Natural killer cell (primary cell): ENCODE measurements around the gene PLXNB1. TPM values are rescaled to one million over a fixed set of nuclear protein-coding genes. Genes with fewer than 3 reads are reported as not detected.

ENCODE experiments used
- ATAC-seq, 3 donors: fragments of 150-1000 bp in 2 of 3; fragments of 200-7000 bp in 1 of 3; cut with Tn5 transposase; 1 replicate in 1 of 3; 2 replicates in 2 of 3; pipeline ENCODE4 v1.10.0; 2021; ENCODE audit warnings: mild to moderate bottlenecking in 2 of 3, moderate library complexity in 2 of 3
- DNase-seq, 2 donors: peaks; one replicate each; pipeline versions ENCODE4 v3.0.0 to v3.0.0-alpha.2; 2013 to 2021; ENCODE audit warnings: mixed read lengths in 1 of 2
- H3K27ac ChIP-seq: one replicate; pipeline ENCODE4 v1.5.1; 2013; ENCODE audit warnings: mild to moderate bottlenecking, low read length
- H3K27me3 ChIP-seq: one replicate; pipeline ENCODE4 v1.6.1; 2013; ENCODE audit warnings: low read length; ENCODE audit not compliant: control insufficient read depth, insufficient read depth
- H3K36me3 ChIP-seq: one replicate; pipeline ENCODE4 v1.6.1; 2013; ENCODE audit warnings: low read length; ENCODE audit not compliant: control insufficient read depth, insufficient read depth
- H3K4me1 ChIP-seq: one replicate; pipeline ENCODE4 v1.6.1; 2013; ENCODE audit warnings: low read length; ENCODE audit not compliant: control insufficient read depth, insufficient read depth
- H3K4me3 ChIP-seq: one replicate; pipeline ENCODE4 v1.5.1; 2013; ENCODE audit warnings: low read length
- H3K9me3 ChIP-seq: one replicate; pipeline ENCODE4 v1.6.1; 2013; ENCODE audit warnings: low read length; ENCODE audit not compliant: control insufficient read depth, insufficient read depth
- H3K27ac Mint-ChIP-seq, 2 donors: one replicate each; pipeline ENCODE4 v1.8.0; 2022; ENCODE audit warnings: mild to moderate bottlenecking in 2 of 2, mixed read lengths in 2 of 2, moderate library complexity in 1 of 2
- H3K27me3 Mint-ChIP-seq, 2 donors: one replicate each; pipeline ENCODE4 v1.8.0; 2022; ENCODE audit warnings: low read depth in 2 of 2, mixed read lengths in 2 of 2
- H3K36me3 Mint-ChIP-seq: one replicate; pipeline ENCODE4 v1.8.0; 2022; ENCODE audit warnings: mixed read lengths
- H3K4me1 Mint-ChIP-seq, 2 donors: one replicate each; pipeline ENCODE4 v1.8.0; 2022; ENCODE audit warnings: mixed read lengths in 2 of 2
- H3K4me3 Mint-ChIP-seq: one replicate; pipeline ENCODE4 v1.8.0; 2022; ENCODE audit warnings: mild to moderate bottlenecking, moderate library complexity, mixed read lengths
- H3K9me3 Mint-ChIP-seq, 2 donors: one replicate each; pipeline ENCODE4 v1.8.0; 2022; ENCODE audit warnings: mixed read lengths in 2 of 2
- CTCF ChIP-seq: fragments of 200-600 bp; IDR thresholded peaks from one replicate; pipeline ENCODE4 v1.8.0; 2022; ENCODE audit warnings: antibody characterized with exemption
- WGBS: methylation state at CpG from one replicate; pipeline ENCODE4 v1.1.7; 2013; ENCODE audit warnings: missing lambda C conversion rate; ENCODE audit not compliant: insufficient coverage; 5-methylcytosine and 5-hydroxymethylcytosine counted together
- intact Hi-C: fragments of 100-400 bp; cut with micrococcal nuclease; formaldehyde crosslinking; loops from one replicate; pipeline ENCODE4 v1.14.2; 2022
- total RNA-seq, 4 donors: library from RNA; stranded (reverse); fragments of 120-200 nt in 1 of 4; gene quantifications; one replicate each; pipeline versions ENCODE4 v1.2.3 to v1.2.4, GENCODE V29; 2013 to 2022

The PLXNB1 gene
- total RNA-seq, 3 donors from 2014 or later (not counting 1 experiment from before 2014, with no cell fraction given) = 4.3 to 5.0 (median 4.4) TPM

DNA sequence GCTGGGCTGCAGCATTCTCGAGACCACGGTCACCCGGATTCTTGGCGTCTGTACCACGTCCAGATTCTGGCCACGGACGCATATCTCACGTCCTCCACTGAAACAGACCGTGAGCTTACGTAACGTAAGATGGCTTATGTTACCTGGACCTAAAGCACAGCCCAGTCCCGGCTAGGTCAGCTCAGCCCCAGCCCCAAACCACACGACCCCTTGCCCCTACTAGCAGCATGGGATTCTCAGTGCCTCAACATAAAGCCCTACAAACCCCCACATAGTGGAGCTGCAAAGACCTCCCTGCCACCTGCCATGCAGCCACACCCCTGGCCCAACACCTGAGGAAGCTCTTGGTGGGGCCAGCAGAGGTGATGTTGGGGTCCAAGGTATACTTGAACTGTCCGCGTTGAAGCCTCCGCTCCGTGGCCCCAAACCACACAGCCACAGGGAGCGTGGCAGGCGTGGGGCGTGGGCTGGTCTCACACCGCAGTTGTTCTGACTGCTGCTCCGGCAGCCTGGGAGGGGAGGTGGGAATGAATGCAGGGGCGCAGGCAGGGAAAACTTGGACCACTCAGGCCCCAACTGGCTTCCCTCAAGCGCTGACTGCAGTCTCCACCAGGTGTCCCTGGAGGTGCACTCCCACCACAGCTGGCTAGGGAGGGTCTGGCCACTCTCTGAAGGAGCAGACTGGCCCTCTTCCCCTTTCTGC lies 14.5 kb downstream of the PLXNB1 start:
- Histone ChIP-seq H3K27me3 (no peaks in the 10 kb centered on the region), H3K27ac (no peak overlapping the region), H3K36me3 (no peaks in the 10 kb centered on the region), H3K9me3 (no peaks in the 10 kb centered on the region), H3K4me3 (no peak overlapping the region), H3K4me1 (no peaks in the 10 kb centered on the region)
- H3K9me3 Mint-ChIP-seq = no peaks in the 10 kb centered on the region
- no peak overlapping the region for H3K4me3 Mint-ChIP-seq
- no peak for TF ChIP-seq CTCF
- intact Hi-C loops = no loop called here
- H3K27me3 Mint-ChIP-seq = no peaks in the 10 kb centered on the region
- no peaks in the 10 kb centered on the region for H3K4me1 Mint-ChIP-seq
- H3K36me3 Mint-ChIP-seq = no peaks in the 10 kb centered on the region
- WGBS = 94% methylated on average over 24 of the region's 24 CpGs
- DNase-seq = no peak
- H3K27ac Mint-ChIP-seq = no peak overlapping the region
- no peak for ATAC-seq

DNA sequence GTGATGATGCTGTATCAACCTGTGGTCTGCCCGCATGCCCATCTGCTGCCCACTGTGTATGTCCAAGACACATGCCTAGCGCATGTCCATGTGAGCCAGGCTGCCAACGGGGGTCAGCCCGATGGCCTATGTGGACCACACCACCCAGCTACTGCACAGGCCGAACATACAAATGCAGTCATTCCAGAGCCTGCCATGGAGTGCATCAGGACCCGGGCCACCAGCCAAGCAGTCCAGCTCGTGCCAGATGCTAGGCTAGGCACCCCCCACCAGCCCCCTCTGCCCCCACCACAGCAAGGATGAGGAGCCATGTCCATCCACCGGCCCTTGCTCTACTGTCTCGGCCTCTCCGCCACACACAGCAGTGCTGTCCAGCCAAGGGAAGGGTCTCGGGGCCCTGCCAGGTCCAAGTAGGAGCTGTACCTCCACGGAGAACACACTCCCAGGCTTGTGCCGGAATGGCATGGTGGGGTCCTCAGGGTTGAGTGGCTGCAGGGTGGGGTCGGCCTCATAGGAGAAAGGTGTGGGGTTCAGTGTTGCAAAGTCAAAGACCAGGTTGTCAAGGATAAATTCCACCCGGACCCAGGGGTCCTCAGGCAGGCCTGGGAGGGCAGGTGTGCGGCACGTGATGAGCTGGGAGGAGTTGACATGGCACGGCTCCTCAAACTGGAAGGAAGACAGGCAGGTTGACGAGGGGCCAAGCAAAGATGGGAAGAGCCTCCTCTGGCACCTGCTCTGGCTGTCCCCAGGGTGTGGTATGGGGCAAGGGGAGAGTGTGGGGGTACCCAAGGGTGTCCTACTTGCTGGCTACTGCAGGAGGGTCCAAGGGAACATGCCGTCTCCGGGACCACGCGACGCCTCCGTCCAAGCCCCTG lies 15.3 kb downstream of the PLXNB1 start:
- TF ChIP-seq CTCF = no peak
- WGBS = 91% methylated on average over 25 of the region's 25 CpGs
- no peaks in the 10 kb centered on the region for H3K4me1 ChIP-seq
- no peaks in the 10 kb centered on the region for H3K27me3 Mint-ChIP-seq
- no peak overlapping the region for H3K27ac Mint-ChIP-seq
- no peak overlapping the region for H3K27ac ChIP-seq
- H3K36me3 Mint-ChIP-seq = no peaks in the 10 kb centered on the region
- no peaks in the 10 kb centered on the region for H3K9me3 Mint-ChIP-seq
- no peak overlapping the region for H3K4me3 Mint-ChIP-seq
- intact Hi-C loops = no loop called here
- no peaks in the 10 kb centered on the region for H3K36me3 ChIP-seq
- H3K9me3 ChIP-seq = no peaks in the 10 kb centered on the region
- ATAC-seq = no peak
- no peaks in the 10 kb centered on the region for H3K4me1 Mint-ChIP-seq
- no peak overlapping the region for H3K4me3 ChIP-seq
- no peaks in the 10 kb centered on the region for H3K27me3 ChIP-seq
- no peak for DNase-seq

GRCh38 chr3:48413611-48414010 lies 16.3 kb downstream of the PLXNB1 start:
- no peak overlapping the region for H3K27ac ChIP-seq
- H3K36me3 ChIP-seq = no peaks in the 10 kb centered on the region
- no peak for TF ChIP-seq CTCF
- H3K4me1 Mint-ChIP-seq = no peaks in the 10 kb centered on the region
- H3K9me3 Mint-ChIP-seq = no peaks in the 10 kb centered on the region
- H3K27me3 ChIP-seq = no peaks in the 10 kb centered on the region
- intact Hi-C loops = no loop called here
- H3K36me3 Mint-ChIP-seq = no peaks in the 10 kb centered on the region
- H3K9me3 ChIP-seq = no peaks in the 10 kb centered on the region
- ATAC-seq (no peak), DNase-seq (no peak)
- H3K4me1 ChIP-seq = no peaks in the 10 kb centered on the region
- 87% methylated on average over 14 of the region's 14 CpGs for WGBS
- no peaks in the 10 kb centered on the region for H3K27me3 Mint-ChIP-seq
- no peak overlapping the region for H3K27ac Mint-ChIP-seq
- no peak overlapping the region for H3K4me3 ChIP-seq
- no peak overlapping the region for H3K4me3 Mint-ChIP-seq
